OCI-LY1 (cell line): ENCODE results near the gene UFC1.

Source experiments
- H2AFZ ChIP-seq: fragments of 200-600 bp; sonication (generic), shearing (Covaris generic); 2 replicates; pipeline ENCODE4 v1.6.0; 2014; ENCODE audit warnings: antibody characterized with exemption, mild to moderate bottlenecking, low read length
- H3F3A ChIP-seq: fragments of 200-600 bp; sonication (generic), shearing (Covaris generic); 2 replicates; pipeline ENCODE4 v1.6.0; 2014; ENCODE audit warnings: mild to moderate bottlenecking, antibody characterized with exemption, low read length, moderate library complexity; ENCODE audit not compliant: insufficient read depth
- H3K27ac ChIP-seq: fragments of 200-600 bp; sonication (generic); 2 replicates; pipeline ENCODE4 v1.5.1; 2014; ENCODE audit warnings: low read length, mixed run types, mild to moderate bottlenecking, low read depth; ENCODE audit not compliant: poor library complexity, severe bottlenecking
- H3K27me3 ChIP-seq: fragments of 200-600 bp; sonication (generic); 2 replicates; pipeline ENCODE4 v1.6.0; 2014; ENCODE audit warnings: antibody characterized with exemption, mild to moderate bottlenecking, low read length, moderate library complexity; ENCODE audit not compliant: insufficient read depth
- H3K36me3 ChIP-seq: fragments of 200-600 bp; sonication (generic); 2 replicates; pipeline ENCODE4 v1.6.1; 2014; ENCODE audit warnings: mild to moderate bottlenecking, antibody characterized with exemption, low read length, moderate library complexity, mixed read lengths; ENCODE audit not compliant: insufficient read depth
- H3K4me1 ChIP-seq: fragments of 200-600 bp; sonication (generic); 2 replicates; pipeline ENCODE4 v1.5.1; 2014; ENCODE audit warnings: mild to moderate bottlenecking, low read length, moderate library complexity; ENCODE audit not compliant: insufficient read depth, severe bottlenecking
- H3K4me2 ChIP-seq: fragments of 200-600 bp; sonication (generic), shearing (Covaris generic); 2 replicates; pipeline ENCODE4 v1.6.1; 2014; ENCODE audit warnings: low read length
- H3K4me3 ChIP-seq: fragments of 200-600 bp; sonication (generic); 2 replicates; pipeline ENCODE4 v1.5.1; 2014; ENCODE audit warnings: low read length, low read depth, mild to moderate bottlenecking, mixed read lengths; ENCODE audit not compliant: poor library complexity, severe bottlenecking
- H3K79me2 ChIP-seq: fragments of 200-600 bp; shearing (Covaris generic); 2 replicates; pipeline ENCODE4 v1.6.1; 2016; ENCODE audit warnings: mixed run types, low read length, mixed read lengths; ENCODE audit not compliant: insufficient read depth
- H3K9ac ChIP-seq: fragments of 200-600 bp; sonication (generic), shearing (Covaris generic); 2 replicates; pipeline ENCODE4 v1.6.1; 2014; ENCODE audit warnings: mild to moderate bottlenecking, low read length, mixed read lengths
- H3K9me2 ChIP-seq: fragments of 200-600 bp; sonication (generic), shearing (Covaris generic); 2 replicates; pipeline ENCODE4 v1.6.1; 2014; ENCODE audit warnings: low read depth, mild to moderate bottlenecking, low read length, mixed read lengths
- H3K9me3 ChIP-seq: fragments of 200-600 bp; shearing (Covaris generic); 2 replicates; pipeline ENCODE4 v1.6.1; 2014; ENCODE audit warnings: low read length, mixed read lengths
- H4K20me1 ChIP-seq: fragments of 200-600 bp; sonication (generic), shearing (Covaris generic); 2 replicates; pipeline ENCODE4 v1.6.0; 2016; ENCODE audit warnings: mild to moderate bottlenecking, low read length; ENCODE audit not compliant: insufficient read depth
- CTCF ChIP-seq: fragments of 200-600 bp; sonication (generic), shearing (Covaris generic); IDR thresholded peaks from 2 replicates; pipeline ENCODE4 v1.5.1; 2017; ENCODE audit warnings: mild to moderate bottlenecking, antibody characterized with exemption, low read length, moderate library complexity, mixed read lengths
- EZH2 ChIP-seq: fragments of 200-600 bp; sonication (generic), shearing (Covaris generic); IDR thresholded peaks from 2 replicates; pipeline ENCODE4 v1.8.0; 2017; ENCODE audit warnings: borderline replicate concordance, mixed run types, mild to moderate bottlenecking, antibody characterized with exemption, low read length, moderate library complexity, mixed read lengths

UFC1 gene

GRCh38 chr1:161197560-161198193 lies 43.9 kb downstream of the UFC1 start:
- Histone ChIP-seq H3K9ac (no peak overlapping the region), H3K9me2 (no peaks in the 10 kb centered on the region), H3K27ac (no peak overlapping the region), H3K27me3 (no peaks in the 10 kb centered on the region), H3K4me2 (no peak overlapping the region), H2AFZ (no peak overlapping the region), H3K36me3 (no peaks in the 10 kb centered on the region), H3K4me1 (peaks cover 16% of the 10 kb centered on the region), H3K9me3 (no peaks in the 10 kb centered on the region), H3K79me2 (no peaks in the 10 kb centered on the region), H3K4me3 (no peak overlapping the region), H4K20me1 (no peaks in the 10 kb centered on the region), H3F3A (no peaks in the 10 kb centered on the region)
- no peak for TF ChIP-seq EZH2
- TF ChIP-seq CTCF, result no peak

GRCh38 chr1:161198194-161198896 lies 44.6 kb downstream of the UFC1 start:
- Histone ChIP-seq H2AFZ (no peak overlapping the region), H3F3A (no peaks in the 10 kb centered on the region), H3K9ac (no peak overlapping the region), H3K4me1 (peaks cover 22% of the 10 kb centered on the region), H3K27ac (no peak overlapping the region), H4K20me1 (no peaks in the 10 kb centered on the region), H3K9me2 (no peaks in the 10 kb centered on the region), H3K4me3 (no peak overlapping the region), H3K4me2 (no peak overlapping the region), H3K27me3 (no peaks in the 10 kb centered on the region), H3K36me3 (0 out of 2 replicates have a peak, but pooled peaks cover under 1% of the 10 kb centered on the region), H3K9me3 (no peaks in the 10 kb centered on the region), H3K79me2 (no peaks in the 10 kb centered on the region)
- TF ChIP-seq CTCF, result no peak
- no peak for TF ChIP-seq EZH2

GRCh38 chr1:161198897-161199431 lies 45.2 kb downstream of the UFC1 start, which contains the start of gene ADAMTS4:
TSS of gene ADAMTS4 (minus strand) at chr1:161199054. CDS start at chr1:161198627, 427 bp downstream.
- H3K79me2 ChIP-seq, result no peaks in the 10 kb centered on the region
- H3K27me3 ChIP-seq, result no peaks in the 10 kb centered on the region
- H3K4me2 ChIP-seq, result no peak within 1 kb of the TSS
- H3K36me3 ChIP-seq, result peaks cover 7% of the 10 kb centered on the region; the same call in 1 of the 2 replicates
- peaks cover 27% of the 10 kb centered on the region for H3K4me1 ChIP-seq
- H2AFZ ChIP-seq, result no peak within 1 kb of the TSS
- H3K9ac ChIP-seq, result no peak within 1 kb of the TSS
- no peak within 1 kb of the TSS for H3K27ac ChIP-seq
- no peak for TF ChIP-seq EZH2
- TF ChIP-seq CTCF, result no peak
- no peaks in the 10 kb centered on the region for H3K9me2 ChIP-seq
- no peak within 1 kb of the TSS for H3K4me3 ChIP-seq
- no peaks in the 10 kb centered on the region for H4K20me1 ChIP-seq
- no peaks in the 10 kb centered on the region for H3K9me3 ChIP-seq
- H3F3A ChIP-seq, result no peaks in the 10 kb centered on the region
